Measurements from ENCODE around the gene JMJD8. TPM values are rescaled to one million over a fixed set of nuclear protein-coding genes. Genes with fewer than 3 reads are reported as not detected.
A peak's percentile ranks its signal among the peaks of the same experiment; 100 is the strongest.

JMJD8 gene
- total RNA-seq, 2 donors from 2014 or later = 48.8 to 55.6 TPM

GRCh38 chr16:638836-639235, 45.3 kb downstream of the JMJD8 start:
- WGBS, 2 experiments (ENCODE audit: insufficient coverage in 1 of 2, insufficient read length in 1 of 2) = 94 to 98% methylated on average over 6 to 8 of the region's 9 CpGs
- Histone ChIP-seq H3K27me3 (ENCODE audit: control insufficient read depth, insufficient read depth, low read length, poor library complexity, severe bottlenecking) (no peaks in the 10 kb centered on the region), H3K27ac (ENCODE audit: low read depth, low read length) (no peak overlapping the region), H3K9ac (ENCODE audit: extremely low read depth, low read length, poor library complexity, severe bottlenecking) (no peak overlapping the region), H3K9me3 (ENCODE audit: control insufficient read depth, low read length) (no peaks in the 10 kb centered on the region), H3K4me3 (ENCODE audit: low read length) (no peak overlapping the region), H3K36me3 (ENCODE audit: control insufficient read depth, insufficient read depth, low read length) (no peaks in the 10 kb centered on the region), H3K4me1 (ENCODE audit: control insufficient read depth, insufficient read depth, low read length) (no peaks in the 10 kb centered on the region)
- H3K9me3 Mint-ChIP-seq = no peaks in the 10 kb centered on the region
- DNase-seq = no peak
- no peaks in the 10 kb centered on the region for H3K4me1 Mint-ChIP-seq
- H3K4me3 Mint-ChIP-seq = no peak overlapping the region
- H3K27me3 Mint-ChIP-seq (ENCODE audit: insufficient read depth) = no peaks in the 10 kb centered on the region
- TF ChIP-seq, protein P1, sequence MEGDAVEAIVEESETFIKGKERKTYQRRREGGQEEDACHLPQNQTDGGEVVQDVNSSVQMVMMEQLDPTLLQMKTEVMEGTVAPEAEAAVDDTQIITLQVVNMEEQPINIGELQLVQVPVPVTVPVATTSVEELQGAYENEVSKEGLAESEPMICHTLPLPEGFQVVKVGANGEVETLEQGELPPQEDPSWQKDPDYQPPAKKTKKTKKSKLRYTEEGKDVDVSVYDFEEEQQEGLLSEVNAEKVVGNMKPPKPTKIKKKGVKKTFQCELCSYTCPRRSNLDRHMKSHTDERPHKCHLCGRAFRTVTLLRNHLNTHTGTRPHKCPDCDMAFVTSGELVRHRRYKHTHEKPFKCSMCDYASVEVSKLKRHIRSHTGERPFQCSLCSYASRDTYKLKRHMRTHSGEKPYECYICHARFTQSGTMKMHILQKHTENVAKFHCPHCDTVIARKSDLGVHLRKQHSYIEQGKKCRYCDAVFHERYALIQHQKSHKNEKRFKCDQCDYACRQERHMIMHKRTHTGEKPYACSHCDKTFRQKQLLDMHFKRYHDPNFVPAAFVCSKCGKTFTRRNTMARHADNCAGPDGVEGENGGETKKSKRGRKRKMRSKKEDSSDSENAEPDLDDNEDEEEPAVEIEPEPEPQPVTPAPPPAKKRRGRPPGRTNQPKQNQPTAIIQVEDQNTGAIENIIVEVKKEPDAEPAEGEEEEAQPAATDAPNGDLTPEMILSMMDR (conservative IDR thresholded peaks at IDR 0.05) = no peak
- H3K27ac Mint-ChIP-seq = no peak overlapping the region
- no peaks in the 10 kb centered on the region for H3K36me3 Mint-ChIP-seq (ENCODE audit: low read depth)

- TF ChIP-seq, protein P1 (conservative IDR thresholded peaks at IDR 0.05) = no peak
- Mint-ChIP-seq H3K9me3 (no peaks in the 10 kb centered on the region), H3K27ac (no peak overlapping the region), H3K4me3 (peak overlapping the region; percentile 82), H3K36me3 (ENCODE audit: low read depth) (no peaks in the 10 kb centered on the region), H3K4me1 (no peaks in the 10 kb centered on the region), H3K27me3 (ENCODE audit: insufficient read depth) (no peaks in the 10 kb centered on the region)
- H3K4me1 ChIP-seq (ENCODE audit: control insufficient read depth, insufficient read depth, low read length) = no peaks in the 10 kb centered on the region
- WGBS, 2 experiments (ENCODE audit: insufficient coverage in 1 of 2, insufficient read length in 1 of 2) = 88 to 89% methylated on average over 5 to 15 of the region's 15 CpGs
- H3K9me3 ChIP-seq (ENCODE audit: control insufficient read depth, low read length) = no peaks in the 10 kb centered on the region
- no peaks in the 10 kb centered on the region for H3K36me3 ChIP-seq (ENCODE audit: control insufficient read depth, insufficient read depth, low read length)
- DNase-seq = no peak
- H3K27ac ChIP-seq (ENCODE audit: low read depth, low read length) = no peak overlapping the region
- no peak overlapping the region for H3K4me3 ChIP-seq (ENCODE audit: low read length)
- H3K27me3 ChIP-seq (ENCODE audit: control insufficient read depth, insufficient read depth, low read length, poor library complexity, severe bottlenecking) = no peaks in the 10 kb centered on the region
- H3K9ac ChIP-seq (ENCODE audit: extremely low read depth, low read length, poor library complexity, severe bottlenecking) = no peak overlapping the region
Measured at GRCh38 chr16:638034-638543, 46.0 kb downstream of the JMJD8 start.

GRCh38 chr16:637081-638018, 46.8 kb downstream of the JMJD8 start:
- no peaks in the 10 kb centered on the region for H3K27me3 Mint-ChIP-seq (ENCODE audit: insufficient read depth)
- H3K9me3 Mint-ChIP-seq = no peaks in the 10 kb centered on the region
- H3K4me3 Mint-ChIP-seq = peak overlapping the region; percentile 82
- Histone ChIP-seq H3K9ac (ENCODE audit: extremely low read depth, low read length, poor library complexity, severe bottlenecking) (no peak overlapping the region), H3K9me3 (ENCODE audit: control insufficient read depth, low read length) (no peaks in the 10 kb centered on the region), H3K36me3 (ENCODE audit: control insufficient read depth, insufficient read depth, low read length) (no peaks in the 10 kb centered on the region), H3K27ac (ENCODE audit: low read depth, low read length) (peak overlapping the region; percentile 27), H3K4me1 (ENCODE audit: control insufficient read depth, insufficient read depth, low read length) (no peaks in the 10 kb centered on the region), H3K4me3 (ENCODE audit: low read length) (peak overlapping the region; percentile 84), H3K27me3 (ENCODE audit: control insufficient read depth, insufficient read depth, low read length, poor library complexity, severe bottlenecking) (no peaks in the 10 kb centered on the region)
- peak overlapping the region; percentile 96 for H3K27ac Mint-ChIP-seq
- no peaks in the 10 kb centered on the region for H3K36me3 Mint-ChIP-seq (ENCODE audit: low read depth)
- 29 to 53% methylated on average over 20 to 52 of the region's 53 CpGs for WGBS, 2 experiments (ENCODE audit: insufficient coverage in 1 of 2, insufficient read length in 1 of 2)
- DNase-seq = peak; percentile 97
- TF ChIP-seq, protein P1 (conservative IDR thresholded peaks at IDR 0.05) = no peak
- H3K4me1 Mint-ChIP-seq = no peaks in the 10 kb centered on the region
